Measurements from ENCODE around the gene SWI5.

- TF ChIP-seq CTCF (IDR thresholded peaks at IDR 0.05) (no peak), POLR2A (IDR thresholded peaks at IDR 0.05) (no peak)
Observed at GRCh38 chr9:128258326-128258725, 17.8 kb upstream of the SWI5 start.
